Measurements from ENCODE around the gene PPP1R9A.

DNA sequence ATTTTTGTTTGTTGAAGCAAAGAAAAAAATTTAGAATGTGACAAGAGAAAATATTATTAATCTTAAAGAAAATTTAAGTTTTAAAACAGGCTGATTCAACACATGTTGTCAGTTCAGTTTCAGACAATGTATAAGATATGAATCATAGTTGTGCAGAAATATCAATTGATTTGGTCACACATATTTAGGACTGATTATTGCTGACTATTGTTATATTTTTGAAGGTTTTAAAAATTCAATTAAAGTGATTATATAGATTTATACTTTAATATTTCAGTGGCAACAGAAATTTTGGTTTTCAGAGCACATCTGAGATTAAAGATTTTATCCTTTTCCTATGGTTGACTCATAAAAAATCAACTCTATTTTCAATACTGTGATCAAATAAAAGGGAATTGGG lies 284.4 kb downstream of the PPP1R9A start:
- TF ChIP-seq, protein P1, sequence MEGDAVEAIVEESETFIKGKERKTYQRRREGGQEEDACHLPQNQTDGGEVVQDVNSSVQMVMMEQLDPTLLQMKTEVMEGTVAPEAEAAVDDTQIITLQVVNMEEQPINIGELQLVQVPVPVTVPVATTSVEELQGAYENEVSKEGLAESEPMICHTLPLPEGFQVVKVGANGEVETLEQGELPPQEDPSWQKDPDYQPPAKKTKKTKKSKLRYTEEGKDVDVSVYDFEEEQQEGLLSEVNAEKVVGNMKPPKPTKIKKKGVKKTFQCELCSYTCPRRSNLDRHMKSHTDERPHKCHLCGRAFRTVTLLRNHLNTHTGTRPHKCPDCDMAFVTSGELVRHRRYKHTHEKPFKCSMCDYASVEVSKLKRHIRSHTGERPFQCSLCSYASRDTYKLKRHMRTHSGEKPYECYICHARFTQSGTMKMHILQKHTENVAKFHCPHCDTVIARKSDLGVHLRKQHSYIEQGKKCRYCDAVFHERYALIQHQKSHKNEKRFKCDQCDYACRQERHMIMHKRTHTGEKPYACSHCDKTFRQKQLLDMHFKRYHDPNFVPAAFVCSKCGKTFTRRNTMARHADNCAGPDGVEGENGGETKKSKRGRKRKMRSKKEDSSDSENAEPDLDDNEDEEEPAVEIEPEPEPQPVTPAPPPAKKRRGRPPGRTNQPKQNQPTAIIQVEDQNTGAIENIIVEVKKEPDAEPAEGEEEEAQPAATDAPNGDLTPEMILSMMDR (tag by site-specific recombination; IDR thresholded peaks at IDR 0.05) = no peak
- TF ChIP-seq ZNF16 (tag by site-specific recombination; IDR thresholded peaks at IDR 0.05; ENCODE audit: low read depth) = no peak
